GM19238 (cell line): ENCODE measurements around the gene MET.
"Not testable (repeated sequence)": the region's sequence is repeated elsewhere in the genome, so short reads cannot be mapped to it uniquely, and the experiment has no call there.

ENCODE experiments used
- DNase-seq: peaks from one replicate; pipeline ENCODE4 v3.0.0; 2011; ENCODE audit warnings: low spot score; ENCODE audit not compliant: insufficient read length

MET gene

DNA sequence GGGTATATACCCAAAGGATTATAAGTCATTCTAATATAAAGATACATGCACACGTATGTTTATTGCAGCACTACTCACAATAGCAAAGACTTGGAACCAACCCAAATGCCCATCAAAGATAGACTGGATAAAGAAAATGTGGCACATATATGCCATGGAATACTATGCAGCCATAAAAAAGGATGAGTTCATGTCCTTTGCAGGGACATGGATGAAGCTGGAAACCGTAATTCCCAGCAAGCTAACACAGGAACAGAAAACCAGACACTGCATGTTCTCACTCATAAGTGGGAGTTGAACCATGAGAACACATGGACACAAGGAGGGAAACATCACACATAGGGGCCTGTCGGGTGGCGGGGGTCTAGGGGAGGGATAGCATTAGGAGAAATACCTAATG lies 79.1 kb downstream of the MET start:
- DNase-seq, result not testable (repeated sequence)

DNA sequence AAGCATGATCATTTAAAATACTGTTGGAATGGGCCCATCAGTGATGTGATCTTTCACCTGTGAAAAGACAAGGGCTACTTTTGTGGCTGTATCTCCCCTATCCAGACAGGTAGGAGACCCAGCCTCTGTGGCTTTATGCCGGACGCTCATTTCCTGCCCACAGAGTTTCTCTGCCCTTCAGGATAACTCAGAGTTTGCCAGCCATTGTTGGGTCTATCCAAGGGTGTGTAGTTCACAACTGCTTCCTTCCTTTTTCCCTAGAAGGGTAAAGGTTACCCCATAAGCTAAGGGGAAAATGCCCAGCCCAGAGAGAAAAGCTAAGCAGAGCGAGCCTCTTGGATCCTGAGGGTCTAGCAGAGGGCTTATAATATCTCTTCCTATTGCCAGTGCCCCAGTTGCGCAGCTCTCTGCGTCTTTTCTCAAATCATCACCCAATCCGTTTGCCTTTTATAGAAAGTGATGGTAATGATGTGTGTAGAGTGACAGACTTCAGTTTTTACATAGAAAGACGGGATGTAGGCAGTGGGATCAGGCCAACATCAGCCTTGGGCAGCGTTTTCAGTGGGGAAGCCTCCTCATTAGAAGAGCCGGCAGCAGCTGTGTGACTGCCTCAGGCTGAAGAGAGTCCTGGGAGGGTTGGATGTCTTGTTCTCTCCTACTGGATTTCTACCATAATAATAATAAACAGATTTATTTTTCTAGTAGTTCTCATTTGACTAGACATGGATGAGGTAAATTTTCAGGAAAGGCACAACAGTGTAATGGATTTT lies 80.5 kb downstream of the MET start:
- no peak for DNase-seq

DNA sequence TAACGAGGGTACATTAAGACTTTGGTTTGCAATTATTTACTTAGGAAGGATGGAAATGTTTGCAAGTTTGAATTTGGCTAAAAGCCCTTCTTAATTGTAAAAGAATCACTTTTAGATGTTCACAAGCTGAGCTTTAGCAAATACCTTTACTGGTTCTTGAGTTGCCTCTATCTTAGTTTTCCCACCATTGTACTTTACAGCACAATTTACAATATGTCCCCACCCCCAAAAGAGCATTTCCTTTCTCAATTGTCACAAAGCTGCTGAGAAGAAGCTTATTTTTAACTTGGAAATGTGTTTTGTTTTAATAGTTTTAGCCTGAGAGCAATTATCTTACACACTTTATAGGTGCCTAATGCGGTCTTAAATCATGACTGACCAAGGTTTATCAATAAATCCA lies 81.1 kb downstream of the MET start:
- DNase-seq, result no peak

DNA sequence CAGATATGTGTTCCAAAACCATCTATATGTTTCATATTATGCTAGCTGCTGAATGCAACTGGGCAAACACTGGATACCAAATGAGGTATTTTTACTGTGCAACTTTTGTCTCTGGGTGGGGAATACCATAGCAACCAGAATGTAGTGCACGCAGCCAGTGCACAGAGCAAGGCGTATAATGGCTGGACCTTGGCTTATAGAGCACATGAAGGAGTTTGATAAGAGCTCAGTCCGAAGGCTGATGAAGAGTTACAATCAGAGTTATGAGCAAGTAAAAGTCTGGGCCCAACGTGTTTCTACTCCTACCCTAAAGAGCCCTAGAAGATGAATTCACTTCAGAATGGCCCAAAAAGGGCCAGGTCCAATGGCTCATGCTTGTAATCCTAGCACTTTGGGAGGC lies 82.2 kb downstream of the MET start:
- DNase-seq, result no peak

DNA sequence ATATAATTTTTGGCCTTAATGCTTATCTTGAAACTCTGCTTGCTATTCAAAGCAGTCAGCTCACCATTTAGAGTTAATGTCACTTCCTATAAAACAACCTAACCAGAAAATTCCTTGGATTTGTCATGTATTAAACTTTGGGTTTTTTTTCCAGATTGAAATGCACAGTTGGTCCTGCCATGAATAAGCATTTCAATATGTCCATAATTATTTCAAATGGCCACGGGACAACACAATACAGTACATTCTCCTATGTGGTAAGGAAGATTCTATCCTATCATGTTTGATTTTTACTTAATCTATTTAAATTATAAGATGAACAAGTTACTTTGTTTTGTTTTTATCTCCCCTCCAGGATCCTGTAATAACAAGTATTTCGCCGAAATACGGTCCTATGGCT lies 85.3 kb downstream of the MET start:
- DNase-seq, result no peak

DNA sequence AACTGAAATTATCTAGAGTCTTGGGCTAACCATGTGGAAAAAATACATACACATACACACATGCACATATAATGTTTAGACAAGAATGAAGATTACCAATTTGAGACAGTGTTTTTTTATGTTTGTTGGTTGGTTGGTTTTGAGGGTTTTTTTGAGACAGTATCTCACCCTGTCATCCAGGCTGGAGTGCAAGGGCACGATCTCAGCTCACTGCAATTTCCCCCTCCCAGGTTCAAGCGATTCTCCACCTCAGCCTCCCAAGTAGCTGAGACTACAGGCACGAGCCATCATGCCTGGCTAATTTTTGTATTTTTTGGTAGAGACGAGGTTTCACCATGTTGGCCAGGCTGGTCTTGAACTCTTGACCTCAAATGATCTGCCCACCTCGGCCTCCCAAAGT lies 87.6 kb downstream of the MET start:
- DNase-seq, result not testable (repeated sequence)

DNA sequence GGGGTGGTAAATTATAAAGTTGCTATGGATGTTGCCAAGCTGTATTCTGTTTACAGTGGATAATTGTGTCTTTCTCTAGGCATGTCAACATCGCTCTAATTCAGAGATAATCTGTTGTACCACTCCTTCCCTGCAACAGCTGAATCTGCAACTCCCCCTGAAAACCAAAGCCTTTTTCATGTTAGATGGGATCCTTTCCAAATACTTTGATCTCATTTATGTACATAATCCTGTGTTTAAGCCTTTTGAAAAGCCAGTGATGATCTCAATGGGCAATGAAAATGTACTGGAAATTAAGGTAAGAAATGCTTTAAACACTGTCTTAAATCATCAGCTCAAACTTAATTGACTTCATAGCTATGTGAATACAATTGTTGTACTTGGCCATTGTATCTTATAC lies 91.0 kb downstream of the MET start:
- no peak for DNase-seq

DNA sequence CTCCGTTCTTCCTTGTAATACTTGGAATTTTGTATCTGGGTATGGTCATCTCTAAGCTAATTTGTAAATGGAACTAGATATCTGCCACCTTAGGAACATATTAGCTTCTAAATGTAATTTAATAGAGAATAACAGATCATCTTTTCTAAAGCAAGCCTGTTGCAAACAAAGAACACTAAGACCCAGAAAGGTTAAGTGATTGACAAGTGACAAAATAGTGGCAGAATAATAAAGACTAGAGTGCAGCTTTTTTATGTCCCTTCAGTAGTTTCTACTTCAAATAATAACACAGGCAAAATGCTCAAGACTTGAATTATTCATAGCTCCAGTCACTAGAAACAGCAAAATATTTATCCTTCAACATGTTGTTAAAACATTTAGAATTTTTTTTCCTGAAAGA lies 91.7 kb downstream of the MET start:
- no peak for DNase-seq

DNA sequence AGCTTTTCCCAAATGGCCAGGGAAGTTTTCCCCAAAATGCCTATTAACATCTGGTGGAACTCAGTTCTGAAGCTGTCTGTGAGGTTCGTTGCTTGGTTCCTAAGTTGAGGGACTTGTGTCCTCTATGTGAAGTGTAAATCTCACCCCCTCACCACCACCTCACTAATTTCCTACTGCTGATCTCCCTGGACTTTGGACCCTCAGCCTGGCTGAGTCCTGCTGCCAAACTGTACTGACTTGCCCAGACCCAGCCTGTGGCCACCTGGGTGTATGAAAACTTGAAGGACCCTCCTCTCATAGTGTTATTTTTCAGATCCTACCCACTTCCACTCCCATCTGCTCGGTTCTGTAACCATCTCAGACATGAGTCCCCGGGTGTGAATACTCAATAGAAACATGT lies 94.9 kb downstream of the MET start:
- DNase-seq, result no peak

DNA sequence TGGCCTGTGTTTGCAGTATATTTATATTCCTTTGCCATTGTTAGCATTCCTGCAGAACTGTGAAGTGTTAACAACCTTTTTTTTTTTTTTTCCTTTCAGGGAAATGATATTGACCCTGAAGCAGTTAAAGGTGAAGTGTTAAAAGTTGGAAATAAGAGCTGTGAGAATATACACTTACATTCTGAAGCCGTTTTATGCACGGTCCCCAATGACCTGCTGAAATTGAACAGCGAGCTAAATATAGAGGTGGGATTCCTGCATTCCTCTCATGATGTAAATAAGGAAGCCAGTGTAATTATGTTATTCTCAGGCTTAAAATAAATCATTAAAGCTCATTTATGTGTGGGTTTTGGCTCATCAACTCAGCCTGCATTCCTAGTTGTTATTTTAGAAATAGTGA lies 97.5 kb downstream of the MET start:
- no peak for DNase-seq

DNA sequence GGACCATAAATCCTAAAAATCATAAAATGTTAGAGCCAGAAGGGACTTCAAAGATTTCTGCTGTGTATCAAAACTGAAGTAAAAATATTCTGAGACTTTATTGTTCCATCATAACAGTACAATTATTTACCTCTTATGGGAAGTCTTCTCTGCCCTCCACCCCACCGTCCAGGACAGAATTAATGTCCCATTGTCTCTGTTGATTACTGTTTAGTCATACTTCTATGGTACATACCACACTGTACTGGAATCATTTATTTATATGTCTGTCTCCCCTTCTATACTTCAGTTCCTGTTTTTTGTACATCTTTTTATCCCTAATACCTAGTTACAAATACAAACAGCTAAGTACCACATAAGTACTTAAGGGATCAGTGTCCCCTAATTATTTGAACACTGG lies 98.9 kb downstream of the MET start:
- DNase-seq, result no peak

DNA sequence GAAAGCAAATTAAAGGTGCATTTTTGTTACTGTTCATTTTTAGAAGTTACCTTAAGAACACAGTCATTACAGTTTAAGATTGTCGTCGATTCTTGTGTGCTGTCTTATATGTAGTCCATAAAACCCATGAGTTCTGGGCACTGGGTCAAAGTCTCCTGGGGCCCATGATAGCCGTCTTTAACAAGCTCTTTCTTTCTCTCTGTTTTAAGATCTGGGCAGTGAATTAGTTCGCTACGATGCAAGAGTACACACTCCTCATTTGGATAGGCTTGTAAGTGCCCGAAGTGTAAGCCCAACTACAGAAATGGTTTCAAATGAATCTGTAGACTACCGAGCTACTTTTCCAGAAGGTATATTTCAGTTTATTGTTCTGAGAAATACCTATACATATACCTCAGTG lies 99.6 kb downstream of the MET start:
- no peak for DNase-seq

DNA sequence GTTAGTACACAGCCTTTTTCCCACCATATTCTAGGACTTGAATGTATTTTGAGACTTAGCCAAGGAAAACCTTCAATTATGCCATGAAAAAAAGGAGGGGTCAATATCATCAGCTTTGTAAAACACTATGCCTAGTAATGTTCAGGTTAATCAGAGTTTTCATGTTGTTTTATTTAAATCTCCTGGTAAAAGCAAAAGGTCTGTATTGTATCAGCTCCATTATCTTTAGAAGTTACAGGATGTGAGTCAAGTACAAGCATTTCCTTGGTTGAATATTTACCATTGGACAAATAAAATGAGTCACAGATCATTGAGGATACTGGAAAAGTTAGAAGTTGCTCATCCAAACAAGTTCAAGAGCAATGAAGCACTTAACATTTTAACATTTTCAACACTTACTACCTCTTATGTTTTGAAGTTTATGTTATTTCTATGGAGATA lies 100.4 kb downstream of the MET start:
- no peak for DNase-seq

DNA sequence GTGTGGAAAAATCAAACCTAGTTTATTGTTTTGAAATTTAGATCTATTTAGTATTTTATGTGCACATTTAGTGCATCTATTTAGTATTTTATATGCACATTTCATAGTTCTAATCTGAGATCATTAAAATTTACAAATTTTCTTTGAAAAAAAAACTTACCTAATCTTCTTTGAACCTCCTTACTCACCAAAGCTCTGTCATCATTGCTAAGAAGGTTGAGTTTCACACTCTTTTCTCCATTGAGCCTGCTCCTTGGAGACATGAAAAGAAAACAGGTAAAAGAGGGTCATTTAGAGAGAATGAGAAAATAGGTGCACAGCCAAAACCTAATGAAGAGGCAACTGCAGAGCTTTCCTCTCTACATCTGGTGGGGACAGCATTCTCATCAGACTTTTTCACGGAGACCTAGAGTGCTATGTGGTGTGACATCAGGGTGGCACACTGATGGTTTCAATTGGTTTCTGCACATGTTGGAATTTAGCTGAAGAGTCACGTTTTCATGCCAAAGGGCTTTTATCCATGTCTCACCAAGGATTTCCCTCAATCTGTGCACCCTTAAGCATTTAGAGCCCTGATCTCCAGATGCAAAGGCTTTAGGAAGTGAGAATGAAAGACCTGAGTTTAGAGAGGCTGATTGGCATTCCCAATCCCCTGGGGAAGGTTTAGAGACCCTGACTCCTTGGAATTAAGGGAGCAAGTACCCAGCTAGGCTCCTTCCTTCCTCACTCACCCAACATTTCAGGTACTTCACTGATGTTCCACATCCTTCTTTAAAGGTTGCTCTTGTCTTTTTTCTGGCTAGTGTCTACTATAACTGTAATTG lies 101.1 kb downstream of the MET start:
- DNase-seq, result no peak

DNA sequence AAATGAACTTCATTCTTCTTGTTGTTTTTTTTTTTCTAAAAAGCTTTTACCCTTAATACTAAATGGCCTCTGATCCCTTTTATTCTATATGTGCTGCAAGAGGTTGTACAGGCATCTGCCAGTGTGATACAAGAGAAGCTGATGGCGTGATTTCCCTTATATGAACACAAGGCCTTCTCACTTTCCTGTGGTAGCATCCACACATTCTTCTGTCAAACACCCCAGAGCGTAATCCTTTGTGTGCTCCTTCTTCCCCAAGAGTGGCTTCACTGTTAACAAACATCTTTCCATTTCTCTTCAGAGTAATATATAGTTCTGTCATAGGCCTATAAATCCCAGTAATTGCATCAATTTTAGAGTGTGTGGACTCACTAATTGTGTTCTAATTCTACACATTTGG lies 104.0 kb downstream of the MET start:
- no peak for DNase-seq

DNA sequence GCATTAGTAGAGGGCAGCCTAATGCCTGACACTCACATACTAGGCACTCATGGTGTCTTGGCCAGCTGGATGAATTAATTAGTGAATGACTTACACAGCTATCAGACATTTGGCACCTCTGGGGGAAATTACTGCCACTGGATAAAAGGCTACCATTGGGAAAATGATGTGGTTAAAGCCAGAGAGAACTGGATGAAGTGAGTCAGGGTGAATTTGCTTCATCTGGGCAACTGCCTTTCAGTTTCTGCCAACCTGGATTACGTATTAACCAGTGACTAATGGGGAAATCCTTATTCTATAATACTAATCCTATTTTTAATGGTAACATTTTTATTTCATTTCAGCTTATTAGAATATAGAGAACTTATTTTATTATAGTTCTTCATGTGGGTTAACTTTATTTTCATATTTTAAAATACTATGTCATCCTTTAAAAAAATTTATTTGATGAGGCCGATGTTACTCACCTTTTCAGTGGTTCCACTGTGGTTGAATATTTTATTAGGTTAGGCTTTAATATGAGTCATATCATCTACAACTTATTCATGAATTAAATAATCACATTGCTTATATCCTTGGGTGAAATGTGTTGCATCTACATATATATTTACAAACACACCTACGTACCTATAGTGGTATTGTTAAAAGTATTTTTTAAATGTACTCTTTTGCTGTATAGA lies 104.8 kb downstream of the MET start:
- no peak for DNase-seq

DNA sequence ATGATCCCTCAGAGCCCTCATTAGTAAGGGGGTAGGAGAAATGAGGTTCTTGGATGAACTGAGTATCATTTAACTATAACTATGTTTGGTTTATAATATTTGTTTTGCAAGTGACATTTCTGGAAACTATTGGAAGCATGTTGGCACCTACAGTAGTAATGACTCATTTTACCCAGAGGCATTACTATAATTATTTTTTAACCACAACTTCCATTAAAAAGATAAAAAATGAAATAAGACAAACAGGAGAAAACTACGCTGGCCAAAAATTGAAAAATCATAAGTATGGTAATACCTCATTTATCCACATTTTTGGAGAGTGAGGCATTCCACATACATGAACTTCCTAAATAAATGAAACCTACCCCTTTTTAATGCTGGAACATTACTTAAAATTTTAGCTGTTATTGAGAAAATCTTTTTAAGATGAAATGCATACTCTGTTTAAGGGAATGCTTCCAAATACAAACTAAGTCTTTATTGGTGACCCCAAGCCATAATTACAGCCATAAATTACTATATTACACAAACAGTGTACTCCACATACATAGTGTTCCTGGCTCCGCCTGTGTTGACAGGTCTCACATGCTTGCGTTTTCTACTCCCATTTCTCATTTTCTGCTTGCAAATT lies 105.8 kb downstream of the MET start:
- no peak for DNase-seq

DNA sequence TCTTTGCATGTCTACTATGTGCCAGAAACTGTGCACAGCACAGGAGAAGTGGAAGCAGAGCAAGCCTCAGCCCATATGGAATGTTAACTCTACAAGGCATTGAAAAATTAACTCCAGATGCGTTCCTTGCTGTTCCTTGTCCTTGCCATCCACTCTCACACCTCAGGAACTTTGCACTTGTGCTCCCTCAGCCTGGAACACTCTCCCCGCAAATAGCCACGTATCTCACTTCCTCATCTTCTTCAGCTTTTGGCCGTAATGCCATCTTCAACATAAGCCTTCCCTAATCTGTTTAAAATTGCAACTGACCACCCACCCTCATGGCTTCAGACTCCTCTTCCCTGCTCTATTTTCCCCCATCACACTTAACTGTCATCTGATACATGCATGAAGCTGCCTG lies 107.2 kb downstream of the MET start:
- DNase-seq, result no peak

DNA sequence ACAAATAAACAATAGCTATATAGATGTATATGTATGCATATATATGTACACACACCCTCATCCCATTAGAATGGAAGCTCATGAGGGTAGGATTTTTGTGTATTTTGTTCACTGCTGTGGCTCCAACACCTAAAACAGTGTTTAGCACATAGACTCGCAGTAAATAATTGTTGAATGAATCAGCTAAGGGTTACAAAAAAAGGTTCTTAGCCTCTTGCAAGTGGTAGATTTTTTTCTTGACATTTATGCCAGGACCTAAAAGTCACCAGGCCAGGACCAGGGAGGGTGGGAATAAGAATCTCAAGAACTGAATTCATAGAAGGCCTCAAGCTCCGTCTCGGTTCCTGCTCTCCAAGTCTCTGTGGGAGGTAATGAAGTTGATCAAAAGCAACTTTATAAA lies 107.9 kb downstream of the MET start:
- DNase-seq, result no peak

DNA sequence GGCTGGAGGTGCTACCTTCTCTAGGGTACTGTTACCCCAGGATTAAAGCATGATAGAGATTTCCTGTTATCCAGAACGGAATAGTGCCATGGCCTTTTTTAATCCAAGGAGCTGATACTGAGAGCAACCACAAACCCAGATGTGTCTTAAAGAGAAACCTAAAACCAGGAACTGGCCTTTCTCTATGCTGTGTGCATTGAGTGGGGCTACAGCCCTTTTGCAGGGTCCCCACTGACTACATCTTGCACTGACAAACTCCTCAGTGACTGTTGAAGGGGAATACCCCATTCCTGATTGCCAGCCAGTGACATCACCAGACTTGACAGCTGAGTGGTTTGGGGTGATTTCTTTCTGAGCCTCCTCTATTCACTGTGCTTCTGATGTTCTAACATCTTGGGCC lies 108.5 kb downstream of the MET start:
- DNase-seq, result no peak

DNA sequence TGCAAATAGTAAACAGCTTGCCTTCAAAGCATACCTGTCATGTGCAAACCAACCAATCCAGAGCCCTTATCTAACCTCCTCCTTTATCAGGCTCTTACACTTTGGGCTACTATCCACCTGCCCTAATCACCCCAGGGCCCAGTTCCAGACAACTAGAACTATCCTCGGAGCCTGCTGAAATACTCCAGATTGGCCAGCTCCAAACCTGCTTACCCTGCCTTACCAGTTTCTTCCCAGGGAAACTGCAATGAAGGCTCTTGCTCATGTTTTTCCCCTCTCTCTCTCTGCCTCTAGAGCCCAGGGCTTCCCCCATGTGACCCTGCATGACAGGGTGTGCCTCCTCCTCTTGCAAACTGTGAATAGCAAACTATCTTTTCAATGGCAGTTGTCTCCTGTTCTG lies 109.0 kb downstream of the MET start:
- no peak for DNase-seq

DNA sequence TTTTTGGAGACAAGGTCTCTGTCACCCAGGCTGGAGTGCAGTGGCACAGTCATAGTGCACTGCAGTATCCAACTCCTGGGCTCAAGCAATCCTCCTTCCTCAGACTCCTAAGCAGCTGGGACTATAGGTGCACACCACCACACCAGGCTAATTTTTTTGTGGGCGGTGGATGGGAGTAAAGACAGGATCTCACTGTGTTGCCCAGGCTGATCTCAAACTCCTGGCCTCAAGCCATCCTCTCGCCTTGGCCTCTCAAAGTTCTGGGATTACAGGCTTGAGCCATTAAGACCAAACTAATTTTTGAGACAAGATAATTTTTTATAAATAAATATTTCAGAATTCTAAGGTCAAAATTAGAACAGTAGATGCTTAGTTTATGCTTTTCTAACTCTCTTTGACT lies 109.6 kb downstream of the MET start:
- DNase-seq, result no peak
